ENCODE measurements around the gene CNTN5.

Gene CNTN5

DNA sequence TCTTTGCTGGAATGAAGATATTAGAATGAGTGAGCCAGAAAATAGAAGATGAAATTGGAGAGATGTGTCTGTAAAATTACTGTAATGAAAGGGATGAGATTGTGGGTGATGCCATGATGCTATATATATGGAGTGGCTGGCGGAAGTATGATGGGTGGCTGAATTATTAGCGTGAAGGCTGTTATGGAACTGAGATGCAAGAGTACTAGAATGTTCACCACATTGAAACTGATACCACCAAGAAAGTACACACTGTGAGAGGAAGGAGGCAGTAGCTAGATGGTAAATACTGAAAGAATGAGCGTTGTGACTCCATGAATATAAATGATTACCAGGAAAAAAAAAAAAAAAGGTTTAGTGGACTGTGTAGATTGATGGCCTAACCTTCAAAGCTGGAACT, 411.9 kb downstream of the CNTN5 start:
- DNase-seq (ENCODE audit: extremely low read depth, low read depth) = no peak
- TF ChIP-seq, protein P1, sequence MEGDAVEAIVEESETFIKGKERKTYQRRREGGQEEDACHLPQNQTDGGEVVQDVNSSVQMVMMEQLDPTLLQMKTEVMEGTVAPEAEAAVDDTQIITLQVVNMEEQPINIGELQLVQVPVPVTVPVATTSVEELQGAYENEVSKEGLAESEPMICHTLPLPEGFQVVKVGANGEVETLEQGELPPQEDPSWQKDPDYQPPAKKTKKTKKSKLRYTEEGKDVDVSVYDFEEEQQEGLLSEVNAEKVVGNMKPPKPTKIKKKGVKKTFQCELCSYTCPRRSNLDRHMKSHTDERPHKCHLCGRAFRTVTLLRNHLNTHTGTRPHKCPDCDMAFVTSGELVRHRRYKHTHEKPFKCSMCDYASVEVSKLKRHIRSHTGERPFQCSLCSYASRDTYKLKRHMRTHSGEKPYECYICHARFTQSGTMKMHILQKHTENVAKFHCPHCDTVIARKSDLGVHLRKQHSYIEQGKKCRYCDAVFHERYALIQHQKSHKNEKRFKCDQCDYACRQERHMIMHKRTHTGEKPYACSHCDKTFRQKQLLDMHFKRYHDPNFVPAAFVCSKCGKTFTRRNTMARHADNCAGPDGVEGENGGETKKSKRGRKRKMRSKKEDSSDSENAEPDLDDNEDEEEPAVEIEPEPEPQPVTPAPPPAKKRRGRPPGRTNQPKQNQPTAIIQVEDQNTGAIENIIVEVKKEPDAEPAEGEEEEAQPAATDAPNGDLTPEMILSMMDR (IDR thresholded peaks at IDR 0.05; ENCODE audit: low read depth, low read length) = no peak

DNA sequence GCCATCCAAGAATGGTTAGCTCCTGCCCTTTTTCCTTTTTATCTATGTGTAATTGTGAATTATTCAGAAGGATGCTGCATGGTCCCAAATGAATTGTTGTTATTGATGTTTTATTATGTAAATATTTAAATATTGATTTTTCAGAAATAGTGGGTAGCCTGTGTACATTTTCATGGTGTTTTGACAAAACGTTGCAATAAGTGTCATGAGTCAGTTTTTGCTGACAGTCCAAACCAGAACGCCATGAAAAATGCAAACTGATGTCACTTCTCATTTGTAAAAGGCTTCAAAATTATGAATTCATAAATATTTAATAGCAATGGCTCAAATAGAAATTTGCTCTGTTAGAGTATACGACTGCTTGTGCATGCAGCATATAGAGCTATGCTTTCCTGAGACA, 422.5 kb downstream of the CNTN5 start:
- TF ChIP-seq, protein P1 (IDR thresholded peaks at IDR 0.05; ENCODE audit: low read depth, low read length) = no peak
- no peak for DNase-seq (ENCODE audit: extremely low read depth, low read depth)

DNA sequence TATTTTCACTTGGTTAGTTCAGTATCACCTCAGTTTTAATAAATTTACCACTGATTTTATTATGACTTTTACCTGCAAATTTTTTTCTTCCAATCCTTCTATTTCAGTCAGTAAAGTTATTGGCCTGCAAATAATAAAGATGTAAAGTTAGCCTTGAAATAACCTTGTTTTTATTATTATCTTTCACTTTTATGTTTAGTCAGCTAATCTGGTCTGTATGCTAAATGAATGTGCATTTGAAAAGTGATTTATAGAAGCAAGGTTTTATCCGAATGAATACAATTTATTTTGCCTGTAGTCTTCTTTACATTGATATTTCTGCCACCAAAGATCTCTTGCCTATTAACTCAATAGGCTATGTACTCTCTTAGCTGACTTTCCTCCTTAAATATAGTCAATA, 425.7 kb downstream of the CNTN5 start:
- TF ChIP-seq, protein P1 (IDR thresholded peaks at IDR 0.05; ENCODE audit: low read depth, low read length) = no peak
- DNase-seq (ENCODE audit: extremely low read depth, low read depth) = no peak

DNA sequence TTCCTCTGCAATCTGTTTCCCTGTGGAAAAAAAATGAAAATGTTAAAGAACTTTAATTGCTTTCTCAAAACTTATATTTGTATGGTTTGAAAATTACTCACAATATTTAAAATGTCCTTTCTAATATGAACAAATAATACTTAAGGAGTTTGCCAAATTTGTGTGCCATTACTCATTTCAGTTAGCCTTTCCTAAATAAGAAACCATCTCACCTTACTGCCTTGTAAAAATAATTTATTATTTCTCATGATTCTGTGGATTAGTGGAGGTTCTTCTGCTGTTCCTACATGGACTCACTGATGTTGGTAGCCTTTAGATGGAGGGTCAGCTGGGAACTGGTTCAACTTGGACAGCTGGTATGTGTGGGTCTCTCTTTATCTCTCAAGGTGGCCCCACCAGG, 428.6 kb downstream of the CNTN5 start:
- no peak for DNase-seq (ENCODE audit: extremely low read depth, low read depth)
- TF ChIP-seq, protein P1 (IDR thresholded peaks at IDR 0.05; ENCODE audit: low read depth, low read length) = no peak

DNA sequence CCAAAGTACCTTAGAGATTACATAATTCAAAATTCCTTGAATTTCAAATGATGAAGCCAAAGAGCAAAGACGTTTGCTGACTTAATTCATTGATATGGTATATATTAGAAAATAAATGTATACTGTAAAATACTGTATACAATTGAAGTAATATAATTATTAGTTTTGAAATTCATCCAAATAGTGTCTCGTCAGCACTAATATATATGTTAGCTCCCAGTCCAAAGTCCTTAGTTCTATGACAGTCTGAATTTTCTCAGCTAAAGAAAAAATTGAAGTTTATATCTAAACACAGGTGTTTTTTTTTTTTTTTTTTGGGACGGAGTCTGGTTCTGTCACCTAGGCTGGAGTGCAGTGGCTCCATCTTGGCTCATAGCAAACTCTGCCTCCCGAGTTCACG, 431.3 kb downstream of the CNTN5 start:
- no peak for DNase-seq (ENCODE audit: extremely low read depth, low read depth)
- TF ChIP-seq, protein P1 (IDR thresholded peaks at IDR 0.05; ENCODE audit: low read depth, low read length) = no peak

DNA sequence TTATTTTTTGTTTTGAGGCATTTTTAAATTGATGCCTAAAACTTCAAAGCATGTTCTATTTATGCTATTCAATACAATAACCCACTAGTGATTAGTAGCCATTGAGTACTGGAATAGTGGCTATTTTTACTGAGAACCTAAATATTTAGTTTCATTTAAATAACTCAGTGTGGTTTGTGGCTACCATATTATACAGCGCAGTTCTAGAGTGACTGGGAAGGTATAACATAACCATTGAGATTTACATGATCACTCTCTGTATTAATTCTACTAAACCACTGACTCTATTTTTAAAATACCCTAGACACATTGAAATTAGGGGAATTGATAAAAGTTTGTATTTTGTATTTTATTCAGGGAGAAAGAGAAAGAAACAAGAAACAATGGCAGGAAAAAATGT, 441.2 kb downstream of the CNTN5 start:
- DNase-seq (ENCODE audit: extremely low read depth, low read depth) = no peak
- TF ChIP-seq, protein P1 (IDR thresholded peaks at IDR 0.05; ENCODE audit: low read depth, low read length) = no peak

DNA sequence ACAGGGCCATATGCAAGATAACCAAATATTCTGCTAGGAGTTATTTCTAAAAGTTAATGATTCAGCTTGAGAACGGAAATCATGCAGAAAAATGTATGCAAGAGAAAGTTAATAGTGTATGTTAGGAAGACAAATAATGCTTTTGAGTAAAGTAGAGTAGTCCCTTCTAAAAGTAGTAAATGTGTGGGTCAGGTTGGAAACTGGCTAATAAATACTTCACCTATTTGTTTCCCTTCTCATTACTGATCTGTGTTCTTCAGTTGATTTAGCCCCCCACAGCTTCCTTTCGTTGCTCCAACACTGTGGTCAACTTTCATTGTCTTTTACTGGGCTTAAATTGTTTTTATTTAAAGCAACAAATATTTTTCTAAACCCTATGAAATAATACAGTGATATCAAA, 444.2 kb downstream of the CNTN5 start:
- no peak for DNase-seq (ENCODE audit: extremely low read depth, low read depth)
- TF ChIP-seq, protein P1 (IDR thresholded peaks at IDR 0.05; ENCODE audit: low read depth, low read length) = no peak
